ENCODE results near the gene LBH. TPM values are rescaled to one million over a fixed set of nuclear protein-coding genes. Genes with fewer than 3 reads are reported as not detected.

The LBH gene
- total RNA-seq, 1 donor = 91.4 TPM

- H3K4me3 ChIP-seq (ENCODE audit: low read length) = no peak overlapping the region
- H3K9me3 ChIP-seq (ENCODE audit: low read depth, low read length) = no peaks in the 10 kb centered on the region
- H3K27me3 ChIP-seq (ENCODE audit: insufficient read depth, low read length) = no peaks in the 10 kb centered on the region
- peaks cover 18% of the 10 kb centered on the region for H3K4me1 ChIP-seq (ENCODE audit: insufficient read depth, low read length)
Observed at GRCh38 chr2:30306522-30306921, 75.2 kb downstream of the LBH start.

- no peaks in the 10 kb centered on the region for H3K9me3 ChIP-seq (ENCODE audit: low read depth, low read length)
- no peaks in the 10 kb centered on the region for H3K27me3 ChIP-seq (ENCODE audit: insufficient read depth, low read length)
- H3K4me3 ChIP-seq (ENCODE audit: low read length) = no peak overlapping the region
- peaks cover 24% of the 10 kb centered on the region for H3K4me1 ChIP-seq (ENCODE audit: insufficient read depth, low read length)
Observed at GRCh38 chr2:30308280-30308679, 76.9 kb downstream of the LBH start.

Other genes with a start within 250 kb of the LBH start
- 625 TPM for gene YPEL5, start 84.5 kb upstream of the LBH start, total RNA-seq
- gene LCLAT1, start 215.7 kb downstream of the LBH start, total RNA-seq = 14.6 TPM

All from mononuclear cell (primary cell).